Gastroesophageal sphincter (tissue), 4 donors: Measurements from ENCODE around the gene CCDC91. TPM values are rescaled to one million over a fixed set of nuclear protein-coding genes. Genes with fewer than 3 reads are reported as not detected.

Experiments
- ATAC-seq: fragments of 150-250 bp; one replicate; pipeline ENCODE4 v1.9.1; 2016; ENCODE audit warnings: mild to moderate bottlenecking, moderate library complexity
- H3K27ac ChIP-seq, 4 donors: fragments of 200-600 bp; sonication (generic) in 3 of 4; 1 replicate in 3 of 4; 2 replicates in 1 of 4; pipeline ENCODE4 v1.5.1; 2016 to 2019
- H3K27me3 ChIP-seq: fragments of 200-600 bp; sonication (generic); one replicate; pipeline ENCODE4 v1.5.1; 2019
- H3K36me3 ChIP-seq, 2 donors: fragments of 200-600 bp; sonication (generic); one replicate each; pipeline ENCODE4 v1.5.1; 2019; ENCODE audit warnings: control low read depth in 1 of 2
- H3K4me1 ChIP-seq, 3 donors: fragments of 200-600 bp; sonication (generic); 1 replicate in 2 of 3; 2 replicates in 1 of 3; pipeline ENCODE4 v1.5.1; 2016 to 2019; ENCODE audit warnings: control low read depth in 2 of 3
- H3K4me3 ChIP-seq, 2 donors: fragments of 200-600 bp; sonication (generic); one replicate each; pipeline ENCODE4 v1.5.1; 2019; ENCODE audit warnings: mild to moderate bottlenecking in 1 of 2, moderate library complexity in 1 of 2
- H3K9me3 ChIP-seq, 3 donors: fragments of 200-600 bp; sonication (generic); one replicate each; pipeline ENCODE4 v1.5.1; 2017 to 2019; ENCODE audit warnings: control low read depth in 2 of 3
- EP300 ChIP-seq: sonication (generic); formaldehyde crosslinking; IDR thresholded peaks from one replicate; pipeline ENCODE4 v1.6.1; 2017; ENCODE audit warnings: antibody characterized with exemption, mild to moderate bottlenecking
- POLR2A ChIP-seq, 2 donors: fragments of 450-650 bp; IDR thresholded peaks; one replicate each; pipeline ENCODE4 v1.6.1; 2017; ENCODE audit warnings: antibody characterized with exemption in 2 of 2, mild to moderate bottlenecking in 2 of 2, moderate library complexity in 1 of 2
- POLR2AphosphoS5 ChIP-seq: sonication (generic); formaldehyde crosslinking; IDR thresholded peaks from one replicate; pipeline ENCODE4 v1.6.1; 2017; ENCODE audit warnings: antibody characterized with exemption
- WGBS, 2 donors: methylation state at CpG; one replicate each; pipeline ENCODE4 v1.1.5; 2018; ENCODE audit warnings: low coverage in 1 of 2; 5-methylcytosine and 5-hydroxymethylcytosine counted together
- total RNA-seq, 4 donors: library from RNA; depleted of rRNA; stranded (reverse); fragments of >200 nt; gene quantifications; one replicate each; pipeline ENCODE4 v1.1.0, GENCODE V29; 2016
- TF ChIP-seq, protein P1 (sequence below), 4 experiments: fragments of 200-600 bp in 2 of 4; fragments of 450-650 bp in 2 of 4; sonication (generic) in 1 of 4; IDR thresholded peaks; one replicate each; pipeline ENCODE4 v1.5.1; 2017 to 2019; ENCODE audit warnings: antibody characterized with exemption in 4 of 4, mild to moderate bottlenecking in 2 of 4, moderate library complexity in 2 of 4

The CCDC91 gene
- total RNA-seq, 4 donors from 2014 or later, result 53.1 to 93.4 (median 64.0) TPM

DNA sequence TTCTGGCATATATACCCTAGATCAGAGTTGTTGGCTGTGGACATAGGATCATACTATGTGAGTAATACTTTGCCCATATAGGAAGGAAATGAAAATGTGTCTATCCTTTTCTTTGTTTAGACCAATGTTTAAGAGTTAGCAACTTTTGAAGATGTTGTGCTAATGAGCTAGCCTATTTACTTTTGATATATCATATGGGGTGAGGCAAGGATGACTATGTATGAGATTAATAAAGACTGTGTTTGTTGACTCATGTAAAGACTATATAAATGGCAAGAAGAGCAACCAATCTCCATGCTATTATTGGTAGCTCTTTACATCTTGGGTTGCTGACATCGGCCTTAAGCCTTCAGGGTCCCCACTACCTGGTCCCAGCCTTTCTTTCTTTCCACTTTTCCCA is 289.4 kb downstream of the CCDC91 start:
- no peak overlapping the region for H3K4me3 ChIP-seq
- no peaks in the 10 kb centered on the region for H3K27me3 ChIP-seq
- H3K27ac ChIP-seq, result no peak overlapping the region
- no peaks in the 10 kb centered on the region for H3K4me1 ChIP-seq
- peaks cover 0 to 6% (median 0%) of the 10 kb centered on the region in 3 donors for H3K9me3 ChIP-seq
- TF ChIP-seq EP300, result no peak
- TF ChIP-seq, protein P1, sequence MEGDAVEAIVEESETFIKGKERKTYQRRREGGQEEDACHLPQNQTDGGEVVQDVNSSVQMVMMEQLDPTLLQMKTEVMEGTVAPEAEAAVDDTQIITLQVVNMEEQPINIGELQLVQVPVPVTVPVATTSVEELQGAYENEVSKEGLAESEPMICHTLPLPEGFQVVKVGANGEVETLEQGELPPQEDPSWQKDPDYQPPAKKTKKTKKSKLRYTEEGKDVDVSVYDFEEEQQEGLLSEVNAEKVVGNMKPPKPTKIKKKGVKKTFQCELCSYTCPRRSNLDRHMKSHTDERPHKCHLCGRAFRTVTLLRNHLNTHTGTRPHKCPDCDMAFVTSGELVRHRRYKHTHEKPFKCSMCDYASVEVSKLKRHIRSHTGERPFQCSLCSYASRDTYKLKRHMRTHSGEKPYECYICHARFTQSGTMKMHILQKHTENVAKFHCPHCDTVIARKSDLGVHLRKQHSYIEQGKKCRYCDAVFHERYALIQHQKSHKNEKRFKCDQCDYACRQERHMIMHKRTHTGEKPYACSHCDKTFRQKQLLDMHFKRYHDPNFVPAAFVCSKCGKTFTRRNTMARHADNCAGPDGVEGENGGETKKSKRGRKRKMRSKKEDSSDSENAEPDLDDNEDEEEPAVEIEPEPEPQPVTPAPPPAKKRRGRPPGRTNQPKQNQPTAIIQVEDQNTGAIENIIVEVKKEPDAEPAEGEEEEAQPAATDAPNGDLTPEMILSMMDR (IDR thresholded peaks at IDR 0.05), result no peak
- TF ChIP-seq POLR2AphosphoS5, result no peak
- no peak for TF ChIP-seq POLR2A (IDR thresholded peaks at IDR 0.05)
- ATAC-seq, result no peak
- H3K36me3 ChIP-seq, result no peaks in the 10 kb centered on the region
- WGBS, 2 donors, result 90 to 100% methylated on average over 1 of the region's 1 CpG

DNA sequence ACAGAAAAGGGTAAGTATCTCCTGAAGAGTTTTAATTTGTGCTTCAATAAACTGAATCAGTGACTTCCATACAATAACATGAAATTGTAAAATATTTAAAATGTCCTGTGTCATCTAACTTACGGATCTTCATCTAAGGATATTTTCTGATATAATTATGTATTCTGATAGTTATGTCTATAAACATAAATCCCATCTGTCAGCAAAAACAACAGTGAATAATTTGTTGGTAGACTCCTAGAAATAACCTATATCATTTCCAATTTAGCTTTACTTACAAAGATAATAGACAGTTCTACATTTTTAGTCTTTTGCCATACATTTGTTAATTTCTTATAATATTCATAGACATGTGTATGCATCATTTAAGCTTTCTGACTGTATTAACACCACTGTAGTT is 293.9 kb downstream of the CCDC91 start:
- Histone ChIP-seq H3K4me3 (no peak overlapping the region), H3K27me3 (no peaks in the 10 kb centered on the region), H3K4me1 (no peaks in the 10 kb centered on the region), H3K9me3 (peaks cover 0 to 2% (median 0%) of the 10 kb centered on the region in 3 donors), H3K36me3 (no peaks in the 10 kb centered on the region), H3K27ac (no peak overlapping the region)
- 88 to 100% methylated on average over 1 of the region's 1 CpG for WGBS, 2 donors
- no peak for ATAC-seq
- TF ChIP-seq POLR2A (IDR thresholded peaks at IDR 0.05), result no peak
- TF ChIP-seq POLR2AphosphoS5, result no peak

DNA sequence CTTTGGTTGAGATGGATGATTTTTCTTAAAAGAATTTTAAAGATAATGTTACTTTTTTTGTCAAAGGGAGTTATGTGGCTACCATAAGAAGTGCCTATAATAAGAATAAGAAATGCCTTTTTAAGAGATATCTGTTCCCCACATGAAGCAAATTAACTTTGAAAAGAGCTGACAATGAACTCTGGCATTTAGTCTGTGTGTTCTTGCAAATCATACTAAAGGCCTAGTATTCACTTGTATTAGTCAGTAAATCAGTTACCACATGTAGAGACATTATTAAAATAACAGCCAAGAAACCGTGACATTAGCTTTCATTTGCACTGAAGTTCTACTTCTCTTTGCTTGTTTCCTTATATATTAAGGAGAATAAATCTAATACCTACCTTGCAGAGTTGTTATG is 296.3 kb downstream of the CCDC91 start:
- Histone ChIP-seq H3K27me3 (no peaks in the 10 kb centered on the region), H3K27ac (no peak overlapping the region), H3K9me3 (no peaks in the 10 kb centered on the region), H3K36me3 (no peaks in the 10 kb centered on the region), H3K4me3 (no peak overlapping the region), H3K4me1 (no peaks in the 10 kb centered on the region)
- 39 to 82% methylated on average over 1 of the region's 1 CpG for WGBS, 2 donors
- TF ChIP-seq POLR2AphosphoS5 (no peak), EP300 (no peak), POLR2A (IDR thresholded peaks at IDR 0.05) (no peak)
- TF ChIP-seq, protein P1 (IDR thresholded peaks at IDR 0.05), result no peak
- ATAC-seq, result no peak

DNA sequence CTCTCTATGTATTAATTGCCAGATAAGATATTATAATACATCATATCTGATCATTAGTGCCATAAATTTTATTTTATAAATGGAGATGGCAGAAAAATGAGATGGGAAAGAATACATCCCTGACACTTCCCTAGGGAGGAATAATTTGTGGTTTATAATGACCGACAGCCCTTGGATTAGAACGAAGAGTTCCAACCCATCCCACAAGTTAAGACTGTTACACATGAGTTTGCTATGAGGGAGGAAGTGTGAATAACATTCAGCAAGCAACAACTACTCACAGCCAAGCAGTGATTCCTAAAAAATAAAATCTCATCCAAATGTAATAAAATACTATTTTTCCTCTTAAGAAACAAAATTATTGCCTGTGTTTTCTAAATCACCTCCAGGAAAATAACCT is 299.0 kb downstream of the CCDC91 start:
- Histone ChIP-seq H3K4me3 (no peak overlapping the region), H3K4me1 (no peaks in the 10 kb centered on the region), H3K27me3 (no peaks in the 10 kb centered on the region), H3K36me3 (no peaks in the 10 kb centered on the region), H3K27ac (no peak overlapping the region), H3K9me3 (no peaks in the 10 kb centered on the region)
- TF ChIP-seq EP300, result no peak
- TF ChIP-seq POLR2AphosphoS5, result no peak
- TF ChIP-seq, protein P1 (IDR thresholded peaks at IDR 0.05), result no peak
- no peak for TF ChIP-seq POLR2A (IDR thresholded peaks at IDR 0.05)
- 38 to 56% methylated on average over 2 of the region's 2 CpGs for WGBS, 2 donors
- no peak for ATAC-seq

GRCh38 chr12:28497889-28498411 is 307.7 kb downstream of the CCDC91 start:
- no peak for ATAC-seq
- H3K27ac ChIP-seq, result no peak overlapping the region

GRCh38 chr12:28498850-28499249 is 308.6 kb downstream of the CCDC91 start:
- H3K27ac ChIP-seq, result no peak overlapping the region
- H3K4me3 ChIP-seq, result no peak overlapping the region
- 45 to 77% methylated on average over 1 of the region's 1 CpG for WGBS, 2 donors
- H3K36me3 ChIP-seq, result peaks cover 0 to 3% of the 10 kb centered on the region in 2 donors
- ATAC-seq, result no peak
- no peaks in the 10 kb centered on the region for H3K27me3 ChIP-seq
- H3K4me1 ChIP-seq, result peaks cover 0 to 3% (median 0%) of the 10 kb centered on the region in 3 donors
- H3K9me3 ChIP-seq, result no peaks in the 10 kb centered on the region
- no peak for TF ChIP-seq POLR2AphosphoS5

More at GRCh38 chr12:28497889-28498411, 307.7 kb downstream of the CCDC91 start:
- Histone ChIP-seq H3K4me3 (no peak overlapping the region), H3K4me1 (peaks cover 0 to 3% (median 0%) of the 10 kb centered on the region in 3 donors), H3K36me3 (peaks cover 0 to 3% of the 10 kb centered on the region in 2 donors), H3K9me3 (no peaks in the 10 kb centered on the region), H3K27me3 (no peaks in the 10 kb centered on the region)
- no peak for TF ChIP-seq POLR2AphosphoS5
